Measurements from ENCODE around the gene NKX1-1. TPM values are rescaled to one million over a fixed set of nuclear protein-coding genes. Genes with fewer than 3 reads are reported as not detected.

The NKX1-1 gene
- total RNA-seq, 4 donors from 2014 or later: not detected

- Histone ChIP-seq H3K9me3 (no peaks in the 10 kb centered on the region), H3K4me3 (no peak overlapping the region), H3K27me3 (no peaks in the 10 kb centered on the region), H3K27ac (no peak overlapping the region), H3K36me3 (peaks cover 0 to 90% of the 10 kb centered on the region in 2 donors), H3K4me1 (peaks cover 0 to 8% (median 0%) of the 10 kb centered on the region in 3 donors)
- 94% methylated on average over 28 of the region's 38 CpGs; no CpG with 5 or more reads in 1 of the 2 donors for WGBS, 2 donors (ENCODE audit: low coverage in 1 of 2)
- no peak for ATAC-seq
- TF ChIP-seq, protein P1, sequence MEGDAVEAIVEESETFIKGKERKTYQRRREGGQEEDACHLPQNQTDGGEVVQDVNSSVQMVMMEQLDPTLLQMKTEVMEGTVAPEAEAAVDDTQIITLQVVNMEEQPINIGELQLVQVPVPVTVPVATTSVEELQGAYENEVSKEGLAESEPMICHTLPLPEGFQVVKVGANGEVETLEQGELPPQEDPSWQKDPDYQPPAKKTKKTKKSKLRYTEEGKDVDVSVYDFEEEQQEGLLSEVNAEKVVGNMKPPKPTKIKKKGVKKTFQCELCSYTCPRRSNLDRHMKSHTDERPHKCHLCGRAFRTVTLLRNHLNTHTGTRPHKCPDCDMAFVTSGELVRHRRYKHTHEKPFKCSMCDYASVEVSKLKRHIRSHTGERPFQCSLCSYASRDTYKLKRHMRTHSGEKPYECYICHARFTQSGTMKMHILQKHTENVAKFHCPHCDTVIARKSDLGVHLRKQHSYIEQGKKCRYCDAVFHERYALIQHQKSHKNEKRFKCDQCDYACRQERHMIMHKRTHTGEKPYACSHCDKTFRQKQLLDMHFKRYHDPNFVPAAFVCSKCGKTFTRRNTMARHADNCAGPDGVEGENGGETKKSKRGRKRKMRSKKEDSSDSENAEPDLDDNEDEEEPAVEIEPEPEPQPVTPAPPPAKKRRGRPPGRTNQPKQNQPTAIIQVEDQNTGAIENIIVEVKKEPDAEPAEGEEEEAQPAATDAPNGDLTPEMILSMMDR (IDR thresholded peaks at IDR 0.05): no peak
- no peak for TF ChIP-seq EP300 (IDR thresholded peaks at IDR 0.05)
- no peak for TF ChIP-seq POLR2A (IDR thresholded peaks at IDR 0.05)
- TF ChIP-seq POLR2AphosphoS5 (IDR thresholded peaks at IDR 0.05): no peak
Observed at GRCh38 chr4:1358421-1359143, 47.7 kb downstream of the NKX1-1 start.

DNA sequence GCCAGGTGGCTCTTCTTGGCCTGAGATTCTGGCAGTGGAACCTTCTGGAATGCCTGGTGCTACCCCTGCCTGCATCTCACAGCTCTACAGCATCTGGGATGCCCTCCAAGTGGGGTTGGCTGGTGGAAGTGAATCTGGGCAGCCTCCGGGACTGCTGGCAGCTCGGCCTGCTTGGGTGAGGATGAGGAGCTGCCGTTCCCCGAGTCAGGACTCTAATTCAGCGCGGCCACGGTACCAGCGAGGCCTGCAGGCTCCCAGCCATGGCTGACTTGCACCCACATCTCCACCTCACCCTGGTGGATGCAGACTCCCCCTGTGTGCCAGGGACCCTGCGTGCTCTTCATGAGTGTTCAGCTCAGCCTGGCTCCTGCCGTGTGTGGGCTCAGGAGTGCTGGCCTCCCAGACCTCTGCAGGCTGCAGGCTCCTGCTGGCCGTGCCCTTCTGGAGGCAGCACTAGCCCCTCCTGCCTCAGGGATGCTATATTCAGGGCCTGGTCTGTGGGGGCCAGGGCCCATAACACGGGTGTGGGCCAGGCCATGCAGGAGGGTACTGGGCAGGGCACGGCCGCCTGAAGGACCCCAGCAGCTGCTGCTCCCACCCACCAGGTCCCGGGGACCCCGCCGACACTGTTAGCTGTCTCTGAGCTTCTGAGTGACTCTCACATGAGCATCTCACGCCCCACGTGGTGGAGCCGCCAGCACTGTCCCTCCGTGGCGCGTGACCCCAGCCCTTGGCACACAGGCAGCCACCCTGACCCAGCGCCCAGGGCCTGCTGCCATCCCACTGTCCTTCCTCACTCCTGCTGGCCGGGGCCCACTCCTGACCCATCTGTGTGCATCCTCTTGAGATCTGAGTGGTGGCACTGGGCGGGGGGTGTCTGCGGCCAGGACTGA, 48.6 kb downstream of the NKX1-1 start:
- TF ChIP-seq POLR2AphosphoS5 (IDR thresholded peaks at IDR 0.05): no peak
- no peak for TF ChIP-seq POLR2A (IDR thresholded peaks at IDR 0.05)
- TF ChIP-seq, protein P1 (IDR thresholded peaks at IDR 0.05): no peak
- TF ChIP-seq EP300 (IDR thresholded peaks at IDR 0.05): no peak
- Histone ChIP-seq H3K4me1 (peaks cover 0 to 8% (median 0%) of the 10 kb centered on the region in 3 donors), H3K27ac (no peak overlapping the region), H3K9me3 (no peaks in the 10 kb centered on the region), H3K36me3 (peaks cover 0 to 93% of the 10 kb centered on the region in 2 donors), H3K4me3 (no peak overlapping the region), H3K27me3 (no peaks in the 10 kb centered on the region)
- 93% methylated on average over 3 of the region's 27 CpGs; no CpG with 5 or more reads in 1 of the 2 donors for WGBS, 2 donors (ENCODE audit: low coverage in 1 of 2)
- ATAC-seq: no peak

DNA sequence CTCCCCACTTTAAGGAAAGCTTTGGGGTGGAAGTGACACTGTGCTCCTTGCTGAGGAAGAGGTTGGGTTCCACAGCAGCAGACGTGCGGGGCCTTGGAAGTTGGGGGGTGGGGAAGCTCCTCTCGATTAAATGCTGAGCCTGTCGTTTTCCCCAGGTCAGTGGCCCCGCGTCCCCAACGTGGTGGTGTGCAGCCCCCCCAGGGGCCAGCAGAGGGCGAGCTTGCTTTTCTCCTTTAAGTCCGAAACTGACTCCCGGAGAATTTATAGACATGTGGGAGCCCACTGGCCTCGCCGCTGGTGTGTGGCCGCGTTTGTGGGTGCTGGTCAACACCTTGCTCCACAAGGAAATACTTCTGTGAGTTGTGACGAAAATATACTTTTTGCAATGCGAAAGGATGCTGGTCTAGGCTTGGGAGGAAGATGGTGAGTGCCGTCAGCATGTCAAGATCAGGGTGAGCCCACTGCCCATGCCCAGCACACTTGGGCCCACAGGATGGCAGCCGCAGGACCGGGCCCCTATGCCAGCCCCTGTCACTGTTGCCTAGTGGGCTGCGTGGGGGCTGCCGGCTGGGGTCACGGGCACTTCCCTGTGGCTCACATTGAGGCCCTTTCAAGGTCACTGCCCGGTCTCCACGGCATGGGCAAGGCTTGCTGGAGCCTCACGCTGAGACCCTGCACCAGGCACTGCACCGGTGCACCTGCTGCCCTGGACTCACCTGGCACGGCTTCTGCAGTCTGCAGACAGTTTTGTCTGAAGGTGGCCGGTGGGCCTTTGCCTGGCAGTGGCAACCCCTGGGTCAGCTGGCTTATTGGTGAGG, 49.9 kb downstream of the NKX1-1 start:
- Histone ChIP-seq H3K4me3 (no peak overlapping the region), H3K27me3 (no peaks in the 10 kb centered on the region)
- TF ChIP-seq, protein P1 (IDR thresholded peaks at IDR 0.05): peak in 3 of 4 experiments; percentile 63 to 90 (median 68)
- TF ChIP-seq POLR2AphosphoS5 (IDR thresholded peaks at IDR 0.05): no peak

DNA sequence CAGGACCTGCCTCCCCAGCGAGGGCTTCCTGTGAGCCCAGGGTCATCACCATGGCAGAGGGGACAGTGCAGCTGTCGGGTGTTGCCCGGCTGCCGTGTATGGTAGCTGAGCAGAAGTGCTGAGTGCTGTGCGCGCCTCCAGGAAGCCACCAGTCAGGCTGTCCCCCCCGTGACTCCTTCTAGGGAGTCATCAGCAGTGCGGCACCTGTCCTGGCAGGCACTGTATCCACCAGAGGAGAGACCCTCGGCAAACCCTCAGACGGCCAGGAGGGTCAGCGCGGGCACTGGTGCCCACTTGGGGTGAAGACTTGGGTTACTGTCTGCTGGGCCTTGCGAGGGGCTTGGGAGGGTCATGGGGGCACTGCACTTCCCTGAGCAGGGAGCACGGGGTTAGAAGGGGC, 50.9 kb downstream of the NKX1-1 start:
- Histone ChIP-seq H3K4me3 (no peak overlapping the region), H3K27ac (no peak overlapping the region), H3K4me1 (peaks cover 0 to 20% (median 5%) of the 10 kb centered on the region in 3 donors), H3K27me3 (no peaks in the 10 kb centered on the region), H3K9me3 (no peaks in the 10 kb centered on the region), H3K36me3 (peaks cover 0 to 85% of the 10 kb centered on the region in 2 donors)
- WGBS, 2 donors (ENCODE audit: low coverage in 1 of 2): 100% methylated on average over 1 of the region's 14 CpGs; no CpG with 5 or more reads in 1 of the 2 donors
- TF ChIP-seq EP300 (IDR thresholded peaks at IDR 0.05) (no peak), POLR2AphosphoS5 (IDR thresholded peaks at IDR 0.05) (no peak), POLR2A (IDR thresholded peaks at IDR 0.05) (no peak)
- TF ChIP-seq, protein P1 (IDR thresholded peaks at IDR 0.05): no peak
- ATAC-seq: no peak

More for the DNA sequence above, 49.9 kb downstream of the NKX1-1 start:
- Histone ChIP-seq H3K36me3 (peaks cover 0 to 92% of the 10 kb centered on the region in 2 donors), H3K27ac (no peak overlapping the region), H3K9me3 (no peaks in the 10 kb centered on the region), H3K4me1 (peaks cover 0 to 18% (median 5%) of the 10 kb centered on the region in 3 donors)
- WGBS, 2 donors (ENCODE audit: low coverage in 1 of 2): 32 to 62% methylated on average over 2 to 9 of the region's 28 CpGs
- ATAC-seq: no peak

Measured in gastroesophageal sphincter (tissue), 4 donors.